SKM-1 (cell line): ENCODE measurements around the gene B4GAT1.
A peak's percentile ranks its signal among the peaks of the same experiment; 100 is the strongest.
"Not testable (repeated sequence)": the region's sequence is repeated elsewhere in the genome, so short reads cannot be mapped to it uniquely, and the experiment has no call there.

Source experiments
- DNase-seq: peaks from one replicate; lab custom pipeline; 2025; ENCODE audit not compliant: unreplicated experiment; lab: John Stamatoyannopoulos, UW

The B4GAT1 gene

GRCh38 chr11:66326261-66327111, 20.9 kb downstream of the B4GAT1 start:
- DNase-seq = no peak

- DNase-seq = no peak
These were observed 22.2 kb downstream of the B4GAT1 start for GRCh38 chr11:66325263-66325671.

GRCh38 chr11:66324664-66325063, 22.8 kb downstream of the B4GAT1 start:
- no peak for DNase-seq

GRCh38 chr11:66323684-66324083, 23.7 kb downstream of the B4GAT1 start:
- no peak for DNase-seq

GRCh38 chr11:66322732-66323427, 24.5 kb downstream of the B4GAT1 start:
- no peak for DNase-seq

- DNase-seq = no peak
These were observed 25.8 kb downstream of the B4GAT1 start for GRCh38 chr11:66321606-66322005.

- DNase-seq = not testable (repeated sequence)
These were observed 26.7 kb downstream of the B4GAT1 start for GRCh38 chr11:66320748-66321147.

- not testable (repeated sequence) for DNase-seq
These were observed 27.1 kb downstream of the B4GAT1 start for GRCh38 chr11:66320289-66320688.

GRCh38 chr11:66318600-66318970, 28.8 kb downstream of the B4GAT1 start:
- no peak for DNase-seq

GRCh38 chr11:66317723-66318599, 29.5 kb downstream of the B4GAT1 start:
- peak; percentile 96 for DNase-seq

- no peak for DNase-seq
These were observed 30.1 kb downstream of the B4GAT1 start for GRCh38 chr11:66317322-66317722.

GRCh38 chr11:66316849-66317251, 30.6 kb downstream of the B4GAT1 start, which contains the start of gene CD248:
CD248 (minus strand) TSS chr11:66317044; CDS start chr11:66317027, 17 bp downstream.
- DNase-seq = no peak

GRCh38 chr11:66315921-66316811, 31.3 kb downstream of the B4GAT1 start:
- no peak for DNase-seq

- DNase-seq = no peak
These were observed 31.9 kb downstream of the B4GAT1 start for GRCh38 chr11:66315498-66315885.

GRCh38 chr11:66314561-66315497, 32.6 kb downstream of the B4GAT1 start:
- no peak for DNase-seq

GRCh38 chr11:66314186-66314501, 33.3 kb downstream of the B4GAT1 start:
- no peak for DNase-seq

- no peak for DNase-seq
These were observed 33.9 kb downstream of the B4GAT1 start for GRCh38 chr11:66313321-66314185.

- DNase-seq = peak; percentile 88
These were observed 34.7 kb downstream of the B4GAT1 start for GRCh38 chr11:66312549-66313320.
